Measurements from ENCODE around the gene CLSTN2.

The CLSTN2 gene

GRCh38 chr3:140358686-140359085 lies 423.7 kb downstream of the CLSTN2 start:
- no peak for DNase-seq

GRCh38 chr3:140359233-140359995 lies 424.4 kb downstream of the CLSTN2 start:
- DNase-seq, result no peak

- DNase-seq, result no peak
Measured at GRCh38 chr3:140360332-140360731, 425.3 kb downstream of the CLSTN2 start.

GRCh38 chr3:140363801-140364200 lies 428.8 kb downstream of the CLSTN2 start:
- no peak for DNase-seq

GRCh38 chr3:140365872-140366697 lies 431.1 kb downstream of the CLSTN2 start:
- no peak for DNase-seq

- DNase-seq, result no peak
Measured at GRCh38 chr3:140368223-140368811, 433.3 kb downstream of the CLSTN2 start.

GRCh38 chr3:140370686-140371085 lies 435.7 kb downstream of the CLSTN2 start:
- DNase-seq, result no peak

- DNase-seq, result no peak
Measured at GRCh38 chr3:140373234-140373633, 438.2 kb downstream of the CLSTN2 start.

GRCh38 chr3:140375002-140375401 lies 440.0 kb downstream of the CLSTN2 start:
- DNase-seq, result no peak

- no peak for DNase-seq
Measured at GRCh38 chr3:140376136-140376889, 441.3 kb downstream of the CLSTN2 start.

- no peak for DNase-seq
Measured at GRCh38 chr3:140377644-140378043, 442.7 kb downstream of the CLSTN2 start.

- no peak for DNase-seq
Measured at GRCh38 chr3:140378571-140379340, 443.8 kb downstream of the CLSTN2 start.

GRCh38 chr3:140384028-140384771 lies 449.2 kb downstream of the CLSTN2 start:
- DNase-seq, result no peak

- no peak for DNase-seq
Measured at GRCh38 chr3:140384876-140385275, 449.9 kb downstream of the CLSTN2 start.

GRCh38 chr3:140386357-140387100 lies 451.5 kb downstream of the CLSTN2 start:
- DNase-seq, result no peak

GRCh38 chr3:140387244-140387643 lies 452.3 kb downstream of the CLSTN2 start:
- DNase-seq, result no peak

GRCh38 chr3:140388202-140388922 lies 453.4 kb downstream of the CLSTN2 start:
- no peak for DNase-seq

- no peak for DNase-seq
Measured at GRCh38 chr3:140391061-140391460, 456.1 kb downstream of the CLSTN2 start.

- DNase-seq, result no peak
Measured at GRCh38 chr3:140394488-140395133, 459.6 kb downstream of the CLSTN2 start.
